ENCODE measurements around the gene DOHH.

The DOHH gene

DNA sequence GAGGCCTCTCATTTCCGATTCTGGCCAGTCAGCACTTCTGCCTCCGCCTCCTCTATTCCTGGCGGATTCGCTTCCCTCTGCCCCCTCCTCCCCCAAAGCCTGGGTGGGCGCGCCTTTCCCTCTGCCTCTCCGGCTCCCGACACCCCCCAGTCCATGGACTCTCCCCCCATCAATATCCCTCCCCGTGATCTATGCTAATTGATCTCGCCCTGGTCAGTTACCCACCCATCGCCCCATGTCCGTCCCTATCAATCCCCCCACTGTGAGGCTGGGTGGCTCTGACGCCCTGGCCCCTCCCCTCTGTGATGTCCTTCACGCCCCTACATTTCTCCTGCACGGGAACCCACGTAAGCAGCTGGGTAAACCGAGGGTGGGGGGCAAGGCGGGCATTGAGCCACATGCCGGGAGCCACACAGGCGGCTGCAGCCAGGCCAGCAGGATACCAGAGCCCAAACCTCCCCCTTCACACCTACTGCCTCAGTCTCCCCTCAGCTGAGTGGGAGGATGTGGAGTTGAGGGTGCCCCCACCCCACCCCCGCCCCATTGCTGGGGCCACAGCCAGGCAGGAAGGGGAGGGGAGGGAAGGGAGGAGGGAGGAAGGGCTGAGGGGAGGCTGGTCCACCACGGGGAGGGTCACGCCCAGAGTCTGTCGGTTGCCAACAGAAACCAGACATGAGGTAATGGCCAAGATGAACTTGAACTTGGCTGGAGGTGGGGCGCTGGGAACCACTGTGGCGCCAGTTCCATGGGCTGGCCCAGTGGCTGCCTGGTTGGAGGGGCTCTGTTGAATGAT lies 41.2 kb downstream of the DOHH start:
- Histone ChIP-seq H3K27ac (ENCODE audit: low read length) (no peak overlapping the region), H4K20me1 (ENCODE audit: insufficient read depth, low read length) (no peaks in the 10 kb centered on the region), H3K9ac (ENCODE audit: low read length) (no peak overlapping the region), H3K79me2 (ENCODE audit: low read length) (no peaks in the 10 kb centered on the region), H3K27me3 (replicated peaks; ENCODE audit: insufficient read depth, low read length) (peaks cover 87% of the 10 kb centered on the region), H3K9me3 (replicated peaks; ENCODE audit: insufficient read depth, low read length) (no peaks in the 10 kb centered on the region), H3F3A (ENCODE audit: insufficient read depth, low read length) (no peaks in the 10 kb centered on the region), H3K4me1 (ENCODE audit: low read length) (peaks cover 19% of the 10 kb centered on the region), H3K4me3 (ENCODE audit: low read length) (no peak overlapping the region), H3K4me2 (ENCODE audit: low read depth, low read length) (peak overlapping the region; percentile 65; the same call in 1 of the 2 replicates), H3K9me2 (replicated peaks; ENCODE audit: insufficient read depth, low read length) (no peaks in the 10 kb centered on the region), H2AFZ (ENCODE audit: low read length) (no peak overlapping the region), H3K36me3 (replicated peaks; ENCODE audit: insufficient read depth, low read length) (no peaks in the 10 kb centered on the region)
- TF ChIP-seq, protein P1, sequence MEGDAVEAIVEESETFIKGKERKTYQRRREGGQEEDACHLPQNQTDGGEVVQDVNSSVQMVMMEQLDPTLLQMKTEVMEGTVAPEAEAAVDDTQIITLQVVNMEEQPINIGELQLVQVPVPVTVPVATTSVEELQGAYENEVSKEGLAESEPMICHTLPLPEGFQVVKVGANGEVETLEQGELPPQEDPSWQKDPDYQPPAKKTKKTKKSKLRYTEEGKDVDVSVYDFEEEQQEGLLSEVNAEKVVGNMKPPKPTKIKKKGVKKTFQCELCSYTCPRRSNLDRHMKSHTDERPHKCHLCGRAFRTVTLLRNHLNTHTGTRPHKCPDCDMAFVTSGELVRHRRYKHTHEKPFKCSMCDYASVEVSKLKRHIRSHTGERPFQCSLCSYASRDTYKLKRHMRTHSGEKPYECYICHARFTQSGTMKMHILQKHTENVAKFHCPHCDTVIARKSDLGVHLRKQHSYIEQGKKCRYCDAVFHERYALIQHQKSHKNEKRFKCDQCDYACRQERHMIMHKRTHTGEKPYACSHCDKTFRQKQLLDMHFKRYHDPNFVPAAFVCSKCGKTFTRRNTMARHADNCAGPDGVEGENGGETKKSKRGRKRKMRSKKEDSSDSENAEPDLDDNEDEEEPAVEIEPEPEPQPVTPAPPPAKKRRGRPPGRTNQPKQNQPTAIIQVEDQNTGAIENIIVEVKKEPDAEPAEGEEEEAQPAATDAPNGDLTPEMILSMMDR (IDR thresholded peaks at IDR 0.05; ENCODE audit: low read length), result no peak
- TF ChIP-seq EZH2phosphoT487 (IDR thresholded peaks at IDR 0.05; ENCODE audit: low read length) (no peak), EZH2 (optimal IDR thresholded peaks at IDR 0.05; ENCODE audit: low read depth, low read length) (no peak)
- DNase-seq, result no peak

DNA sequence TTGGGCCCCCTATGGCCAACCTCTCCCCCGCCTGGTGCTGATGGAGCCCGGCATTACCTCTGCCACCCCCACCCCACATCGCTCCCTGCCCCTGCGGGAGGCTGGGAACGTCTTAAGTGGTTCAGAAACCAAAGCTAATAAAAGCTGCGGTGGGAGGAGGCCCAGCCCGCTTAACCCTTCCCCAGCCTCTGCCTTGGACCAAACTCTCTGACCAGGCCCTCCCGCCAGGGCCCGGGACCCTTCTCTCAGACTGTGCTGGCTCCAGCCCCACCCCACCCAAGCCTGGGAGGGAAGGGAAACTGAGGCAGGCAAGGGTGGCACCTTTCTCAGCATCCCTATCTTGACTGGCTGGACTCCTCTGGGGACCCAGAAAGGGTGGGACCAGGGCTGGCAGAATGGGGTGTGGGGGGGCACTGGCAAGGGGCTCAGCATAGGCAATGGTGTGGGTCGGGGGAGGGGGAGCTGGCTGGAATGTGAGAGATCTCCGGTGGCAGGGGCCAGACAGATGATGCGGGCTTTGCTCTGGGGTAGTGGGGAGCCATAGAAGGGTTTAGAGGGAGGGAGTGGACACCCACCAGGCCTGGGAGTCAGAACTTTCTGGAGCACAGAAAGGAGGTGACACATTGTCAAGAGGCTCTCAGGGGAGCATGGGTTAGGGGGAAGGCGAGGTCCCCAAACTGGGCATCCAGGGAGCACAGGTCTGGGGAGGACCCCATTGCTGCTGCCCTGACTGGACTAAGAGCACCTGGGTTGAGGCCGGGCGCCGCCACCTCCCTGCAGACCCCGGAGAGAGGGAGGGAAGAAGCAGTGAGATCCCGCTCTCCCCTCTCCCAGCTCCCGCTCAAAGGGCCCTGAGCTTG lies 42.0 kb downstream of the DOHH start:
- Histone ChIP-seq H3K27me3 (replicated peaks; ENCODE audit: insufficient read depth, low read length) (peaks cover 88% of the 10 kb centered on the region), H3K79me2 (ENCODE audit: low read length) (no peaks in the 10 kb centered on the region), H3F3A (ENCODE audit: insufficient read depth, low read length) (no peaks in the 10 kb centered on the region), H3K4me2 (ENCODE audit: low read depth, low read length) (peak overlapping the region; percentile 65), H3K27ac (ENCODE audit: low read length) (no peak overlapping the region), H3K4me1 (ENCODE audit: low read length) (peaks cover 19% of the 10 kb centered on the region), H3K9me2 (replicated peaks; ENCODE audit: insufficient read depth, low read length) (no peaks in the 10 kb centered on the region), H4K20me1 (ENCODE audit: insufficient read depth, low read length) (no peaks in the 10 kb centered on the region), H3K9ac (ENCODE audit: low read length) (no peak overlapping the region), H2AFZ (ENCODE audit: low read length) (peak overlapping the region; percentile 32; the same call in 1 of the 2 replicates), H3K4me3 (ENCODE audit: low read length) (peak overlapping the region; percentile 33; the same call in 1 of the 2 replicates), H3K36me3 (replicated peaks; ENCODE audit: insufficient read depth, low read length) (no peaks in the 10 kb centered on the region), H3K9me3 (replicated peaks; ENCODE audit: insufficient read depth, low read length) (no peaks in the 10 kb centered on the region)
- DNase-seq, result no peak
- TF ChIP-seq EZH2phosphoT487 (IDR thresholded peaks at IDR 0.05; ENCODE audit: low read length) (no peak), EZH2 (optimal IDR thresholded peaks at IDR 0.05; ENCODE audit: low read depth, low read length) (no peak)
- TF ChIP-seq, protein P1 (IDR thresholded peaks at IDR 0.05; ENCODE audit: low read length), result no peak

DNA sequence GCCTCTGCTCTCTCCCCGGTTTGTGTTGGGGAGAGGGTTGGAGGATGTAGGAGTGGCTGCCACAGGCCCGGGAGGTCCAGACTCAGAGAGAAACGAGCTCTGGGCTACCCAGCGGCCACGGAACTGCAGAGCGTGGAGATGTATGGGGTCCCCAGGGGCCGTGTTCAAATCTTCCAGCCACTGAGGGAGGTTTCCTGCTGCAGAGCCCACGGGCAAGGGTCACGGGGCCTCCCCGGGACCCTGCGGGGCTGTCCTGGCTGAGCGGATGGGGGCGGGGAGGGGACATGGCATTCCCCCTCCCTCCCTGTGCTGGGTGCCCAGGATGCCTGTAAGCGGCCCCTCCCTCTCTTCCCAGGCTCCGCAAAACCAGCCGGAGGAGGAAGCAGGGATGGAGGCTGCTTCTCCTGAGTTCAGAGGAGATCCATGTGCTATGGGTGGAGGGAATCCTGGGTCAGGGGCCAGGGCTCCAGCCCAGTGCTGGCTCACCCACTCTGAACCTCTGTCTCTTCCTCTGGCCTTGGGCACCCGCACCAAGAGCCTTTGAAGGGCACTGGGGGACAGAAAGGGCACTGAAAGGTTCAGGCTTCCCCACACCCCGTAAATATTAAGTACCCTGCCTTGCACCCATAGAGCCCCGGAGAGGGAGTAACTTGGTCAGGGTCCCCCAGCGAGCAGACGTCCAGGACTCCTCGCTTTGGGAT lies 42.8 kb downstream of the DOHH start:
- Histone ChIP-seq H3K4me1 (ENCODE audit: low read length) (peaks cover 19% of the 10 kb centered on the region), H3K4me3 (ENCODE audit: low read length) (peak overlapping the region; percentile 33; the same call in 1 of the 2 replicates), H3K79me2 (ENCODE audit: low read length) (no peaks in the 10 kb centered on the region), H4K20me1 (ENCODE audit: insufficient read depth, low read length) (no peaks in the 10 kb centered on the region), H3K4me2 (ENCODE audit: low read depth, low read length) (peak overlapping the region; percentile 65), H3K27ac (ENCODE audit: low read length) (no peak overlapping the region), H3K27me3 (replicated peaks; ENCODE audit: insufficient read depth, low read length) (peaks cover 90% of the 10 kb centered on the region), H3K9ac (ENCODE audit: low read length) (no peak overlapping the region), H2AFZ (ENCODE audit: low read length) (peak overlapping the region; percentile 32; the same call in 1 of the 2 replicates), H3F3A (ENCODE audit: insufficient read depth, low read length) (no peaks in the 10 kb centered on the region), H3K9me3 (replicated peaks; ENCODE audit: insufficient read depth, low read length) (no peaks in the 10 kb centered on the region), H3K9me2 (replicated peaks; ENCODE audit: insufficient read depth, low read length) (no peaks in the 10 kb centered on the region), H3K36me3 (replicated peaks; ENCODE audit: insufficient read depth, low read length) (no peaks in the 10 kb centered on the region)
- TF ChIP-seq EZH2phosphoT487 (IDR thresholded peaks at IDR 0.05; ENCODE audit: low read length), result no peak
- TF ChIP-seq, protein P1 (IDR thresholded peaks at IDR 0.05; ENCODE audit: low read length), result no peak
- TF ChIP-seq EZH2 (optimal IDR thresholded peaks at IDR 0.05; ENCODE audit: low read depth, low read length), result no peak
- no peak for DNase-seq

Data from MM.1S (cell line).